ENCODE results near the gene KRTAP6-3. TPM values are rescaled to one million over a fixed set of nuclear protein-coding genes. Genes with fewer than 3 reads are reported as not detected.

Gene KRTAP6-3
- total RNA-seq, 2 experiments from 2014 or later, result not detected

GRCh38 chr21:30600787-30601186 lies 8.5 kb downstream of the KRTAP6-3 start, which contains the start of gene KRTAP22-1:
TSS of gene KRTAP22-1 (plus strand) at chr21:30601087.
- peaks cover 6% of the 10 kb centered on the region for H3K9me3 Mint-ChIP-seq
- ATAC-seq (ENCODE audit: low read depth) (no peak), DNase-seq (no peak)
- H3K36me3 Mint-ChIP-seq, result no peaks in the 10 kb centered on the region
- H3K4me1 Mint-ChIP-seq, result no peaks in the 10 kb centered on the region
- H3K27ac Mint-ChIP-seq, result no peak within 1 kb of the TSS
- H3K27me3 Mint-ChIP-seq, result no peaks in the 10 kb centered on the region
- POLR2A ChIA-PET, result no interaction called here
- no peak within 1 kb of the TSS for H3K4me3 Mint-ChIP-seq

- Mint-ChIP-seq H3K36me3 (no peaks in the 10 kb centered on the region), H3K4me1 (no peaks in the 10 kb centered on the region), H3K4me3 (no peak overlapping the region), H3K27me3 (no peaks in the 10 kb centered on the region), H3K27ac (no peak overlapping the region), H3K9me3 (peaks cover 9% of the 10 kb centered on the region)
- ATAC-seq (ENCODE audit: low read depth), result no peak
- POLR2A ChIA-PET, result no interaction called here
- no peak for DNase-seq
Observed at GRCh38 chr21:30605968-30606367, 13.7 kb downstream of the KRTAP6-3 start.

GRCh38 chr21:30612132-30612531 lies 19.9 kb downstream of the KRTAP6-3 start:
- ATAC-seq (ENCODE audit: low read depth), result no peak
- POLR2A ChIA-PET, result no interaction called here

GRCh38 chr21:30613836-30614235 lies 21.6 kb downstream of the KRTAP6-3 start, which contains the start of gene KRTAP6-1:
TSS of gene KRTAP6-1 (minus strand) at chr21:30613930. CDS start at chr21:30613904, 26 bp downstream.
- H3K9me3 Mint-ChIP-seq, result peaks cover 9% of the 10 kb centered on the region
- no peak within 1 kb of the TSS for H3K4me3 Mint-ChIP-seq
- no peak for ATAC-seq (ENCODE audit: low read depth)
- H3K4me1 Mint-ChIP-seq, result no peaks in the 10 kb centered on the region
- POLR2A ChIA-PET, result no interaction called here
- H3K36me3 Mint-ChIP-seq, result no peaks in the 10 kb centered on the region
- no peak for DNase-seq
- no peaks in the 10 kb centered on the region for H3K27me3 Mint-ChIP-seq
- H3K27ac Mint-ChIP-seq, result no peak within 1 kb of the TSS

More at GRCh38 chr21:30612132-30612531, 19.9 kb downstream of the KRTAP6-3 start:
- no peaks in the 10 kb centered on the region for H3K4me1 Mint-ChIP-seq
- no peak for DNase-seq
- H3K27ac Mint-ChIP-seq, result no peak overlapping the region
- H3K27me3 Mint-ChIP-seq, result no peaks in the 10 kb centered on the region
- peaks cover 9% of the 10 kb centered on the region for H3K9me3 Mint-ChIP-seq
- no peaks in the 10 kb centered on the region for H3K36me3 Mint-ChIP-seq
- H3K4me3 Mint-ChIP-seq, result no peak overlapping the region

- Mint-ChIP-seq H3K9me3 (peaks cover 9% of the 10 kb centered on the region), H3K4me1 (no peaks in the 10 kb centered on the region), H3K4me3 (no peak overlapping the region), H3K27me3 (no peaks in the 10 kb centered on the region), H3K36me3 (no peaks in the 10 kb centered on the region), H3K27ac (no peak overlapping the region)
- POLR2A ChIA-PET, result no interaction called here
- no peak for DNase-seq
- ATAC-seq (ENCODE audit: low read depth), result no peak
Observed at GRCh38 chr21:30615199-30615598, 23.0 kb downstream of the KRTAP6-3 start.

- POLR2A ChIA-PET, result no interaction called here
- peaks cover 6% of the 10 kb centered on the region for H3K9me3 Mint-ChIP-seq
- DNase-seq (no peak), ATAC-seq (ENCODE audit: low read depth) (no peak)
- no peaks in the 10 kb centered on the region for H3K36me3 Mint-ChIP-seq
- no peaks in the 10 kb centered on the region for H3K4me1 Mint-ChIP-seq
- no peak within 1 kb of the TSS for H3K4me3 Mint-ChIP-seq
- H3K27me3 Mint-ChIP-seq, result no peaks in the 10 kb centered on the region
- no peak within 1 kb of the TSS for H3K27ac Mint-ChIP-seq
Observed at GRCh38 chr21:30616125-30616524, 23.9 kb downstream of the KRTAP6-3 start, which contains the start of gene KRTAP20-1. TSS of gene KRTAP20-1 (plus strand) at chr21:30616425. CDS start at chr21:30616455, 30 bp downstream.

- H3K27ac Mint-ChIP-seq, result no peak overlapping the region
- H3K9me3 Mint-ChIP-seq, result no peaks in the 10 kb centered on the region
- POLR2A ChIA-PET, result no interaction called here
- H3K4me1 Mint-ChIP-seq, result no peaks in the 10 kb centered on the region
- H3K4me3 Mint-ChIP-seq, result no peak overlapping the region
- no peaks in the 10 kb centered on the region for H3K27me3 Mint-ChIP-seq
- no peaks in the 10 kb centered on the region for H3K36me3 Mint-ChIP-seq
- ATAC-seq (ENCODE audit: low read depth), result no peak
- DNase-seq, result no peak
Observed at GRCh38 chr21:30620080-30620479, 27.8 kb downstream of the KRTAP6-3 start.

GRCh38 chr21:30620522-30620921 lies 28.3 kb downstream of the KRTAP6-3 start, which contains the start of gene KRTAP20-4:
TSS of gene KRTAP20-4 (plus strand) at chr21:30620627.
- POLR2A ChIA-PET, result no interaction called here
- Mint-ChIP-seq H3K4me3 (no peak within 1 kb of the TSS), H3K4me1 (no peaks in the 10 kb centered on the region), H3K27me3 (no peaks in the 10 kb centered on the region), H3K9me3 (no peaks in the 10 kb centered on the region), H3K36me3 (no peaks in the 10 kb centered on the region), H3K27ac (no peak within 1 kb of the TSS)
- DNase-seq (no peak), ATAC-seq (ENCODE audit: low read depth) (no peak)

- Mint-ChIP-seq H3K9me3 (no peaks in the 10 kb centered on the region), H3K27me3 (no peaks in the 10 kb centered on the region), H3K36me3 (no peaks in the 10 kb centered on the region), H3K4me1 (no peaks in the 10 kb centered on the region), H3K4me3 (no peak overlapping the region), H3K27ac (no peak overlapping the region)
- DNase-seq (no peak), ATAC-seq (ENCODE audit: low read depth) (no peak)
- POLR2A ChIA-PET, result no interaction called here
Observed at GRCh38 chr21:30623362-30623761, 31.1 kb downstream of the KRTAP6-3 start.

GRCh38 chr21:30625449-30626165 lies 33.4 kb downstream of the KRTAP6-3 start:
- no peak for ATAC-seq (ENCODE audit: low read depth)
- DNase-seq, result no peak
- Mint-ChIP-seq H3K4me1 (no peaks in the 10 kb centered on the region), H3K36me3 (no peaks in the 10 kb centered on the region), H3K27me3 (no peaks in the 10 kb centered on the region), H3K9me3 (no peaks in the 10 kb centered on the region), H3K27ac (no peak overlapping the region), H3K4me3 (no peak overlapping the region)
- POLR2A ChIA-PET, result no interaction called here

GRCh38 chr21:30628109-30628508 lies 35.9 kb downstream of the KRTAP6-3 start:
- H3K9me3 Mint-ChIP-seq, result no peaks in the 10 kb centered on the region
- H3K27ac Mint-ChIP-seq, result no peak overlapping the region
- DNase-seq, result no peak
- H3K4me3 Mint-ChIP-seq, result no peak overlapping the region
- ATAC-seq (ENCODE audit: low read depth), result no peak
- H3K36me3 Mint-ChIP-seq, result no peaks in the 10 kb centered on the region
- POLR2A ChIA-PET, result no interaction called here
- no peaks in the 10 kb centered on the region for H3K27me3 Mint-ChIP-seq
- H3K4me1 Mint-ChIP-seq, result no peaks in the 10 kb centered on the region

- no peak overlapping the region for H3K4me3 Mint-ChIP-seq
- POLR2A ChIA-PET, result no interaction called here
- ATAC-seq (ENCODE audit: low read depth) (no peak), DNase-seq (no peak)
- H3K36me3 Mint-ChIP-seq, result no peaks in the 10 kb centered on the region
- no peaks in the 10 kb centered on the region for H3K27me3 Mint-ChIP-seq
- no peaks in the 10 kb centered on the region for H3K9me3 Mint-ChIP-seq
- H3K27ac Mint-ChIP-seq, result no peak overlapping the region
- H3K4me1 Mint-ChIP-seq, result no peaks in the 10 kb centered on the region
Observed at GRCh38 chr21:30629200-30629599, 37.0 kb downstream of the KRTAP6-3 start.

GRCh38 chr21:30634906-30635305 lies 42.7 kb downstream of the KRTAP6-3 start, which contains the start of gene KRTAP20-2:
TSS of gene KRTAP20-2 (plus strand) at chr21:30635206. CDS start at chr21:30635264, 58 bp downstream.
- no peak for ATAC-seq (ENCODE audit: low read depth)
- Mint-ChIP-seq H3K27ac (no peak within 1 kb of the TSS), H3K4me3 (no peak within 1 kb of the TSS), H3K27me3 (no peaks in the 10 kb centered on the region), H3K4me1 (no peaks in the 10 kb centered on the region), H3K36me3 (no peaks in the 10 kb centered on the region), H3K9me3 (peaks cover 3% of the 10 kb centered on the region)
- DNase-seq, result no peak
- POLR2A ChIA-PET, result no interaction called here

GRCh38 chr21:30638686-30639085 lies 46.4 kb downstream of the KRTAP6-3 start:
- H3K27me3 Mint-ChIP-seq, result no peaks in the 10 kb centered on the region
- no peak overlapping the region for H3K4me3 Mint-ChIP-seq
- ATAC-seq (ENCODE audit: low read depth), result no peak
- POLR2A ChIA-PET, result no interaction called here
- H3K27ac Mint-ChIP-seq, result no peak overlapping the region
- no peaks in the 10 kb centered on the region for H3K36me3 Mint-ChIP-seq
- peaks cover 4% of the 10 kb centered on the region for H3K9me3 Mint-ChIP-seq
- DNase-seq, result no peak
- no peaks in the 10 kb centered on the region for H3K4me1 Mint-ChIP-seq
